Activated naive CD4-positive, alpha-beta T cell treated with anti-CD3 and anti-CD28 coated beads, Interleukin-2, amount 50 U/mL, for 24 hours (primary cell): Measurements from ENCODE around the gene NHERF2.
A peak's percentile ranks its signal among the peaks of the same experiment; 100 is the strongest.

Experiments used
- H3K27ac Mint-ChIP-seq: one replicate; pipeline ENCODE4 v1.8.0; 2021; ENCODE audit warnings: mild to moderate bottlenecking, mixed read lengths
- H3K27me3 Mint-ChIP-seq: one replicate; pipeline ENCODE4 v1.8.0; 2021; ENCODE audit warnings: mixed read lengths
- H3K36me3 Mint-ChIP-seq: one replicate; pipeline ENCODE4 v1.8.0; 2021; ENCODE audit warnings: mixed read lengths
- H3K4me1 Mint-ChIP-seq: one replicate; pipeline ENCODE4 v1.8.0; 2021; ENCODE audit warnings: mixed read lengths
- H3K4me3 Mint-ChIP-seq: one replicate; pipeline ENCODE4 v1.8.0; 2021; ENCODE audit warnings: mild to moderate bottlenecking, mixed read lengths
- H3K9me3 Mint-ChIP-seq: one replicate; pipeline ENCODE4 v1.8.0; 2021; ENCODE audit warnings: mixed read lengths

Gene NHERF2

DNA sequence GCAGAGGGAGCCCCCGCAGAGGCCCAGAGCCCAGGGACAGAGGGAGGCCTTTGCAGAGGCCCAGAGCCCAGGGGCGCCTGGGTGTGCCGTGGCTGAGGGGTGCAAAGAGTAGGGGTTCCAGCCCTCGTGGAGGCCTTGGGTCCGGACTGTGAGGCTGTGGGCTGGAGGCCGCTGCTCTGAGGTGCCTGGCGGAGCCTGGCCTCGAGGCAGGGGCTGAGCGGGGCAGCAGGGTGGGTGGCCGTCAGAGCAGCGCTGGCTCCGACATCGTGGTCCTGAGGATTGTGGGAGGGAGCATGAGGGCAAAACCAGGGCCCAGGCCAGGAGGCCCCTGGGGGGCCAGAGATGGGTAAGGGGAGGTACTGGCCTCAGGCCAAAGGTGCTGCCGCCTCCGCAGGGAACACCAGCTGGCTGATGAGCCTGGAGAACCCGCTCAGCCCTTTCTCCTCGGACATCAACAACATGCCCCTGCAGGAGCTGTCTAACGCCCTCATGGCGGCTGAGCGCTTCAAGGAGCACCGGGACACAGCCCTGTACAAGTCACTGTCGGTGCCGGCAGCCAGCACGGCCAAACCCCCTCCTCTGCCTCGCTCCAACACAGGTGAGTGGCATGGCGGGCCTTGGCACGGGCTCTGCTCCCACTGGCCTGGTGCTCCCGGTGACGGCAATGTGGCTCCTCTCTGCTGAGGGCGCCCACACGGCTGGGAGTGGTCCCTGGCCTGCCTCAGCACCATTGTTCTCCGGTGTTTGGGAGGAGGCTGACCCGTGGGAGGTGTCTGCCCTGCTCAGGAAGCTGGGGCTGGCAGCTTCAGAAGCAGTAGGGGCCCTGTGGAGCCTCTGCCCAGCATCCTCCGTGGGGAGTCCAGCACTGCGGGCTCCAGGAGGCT lies 54.7 kb downstream of the NHERF2 start:
- Mint-ChIP-seq H3K9me3 (no peaks in the 10 kb centered on the region), H3K36me3 (no peaks in the 10 kb centered on the region), H3K27ac (no peak overlapping the region), H3K4me1 (no peaks in the 10 kb centered on the region), H3K4me3 (no peak overlapping the region), H3K27me3 (no peaks in the 10 kb centered on the region)

DNA sequence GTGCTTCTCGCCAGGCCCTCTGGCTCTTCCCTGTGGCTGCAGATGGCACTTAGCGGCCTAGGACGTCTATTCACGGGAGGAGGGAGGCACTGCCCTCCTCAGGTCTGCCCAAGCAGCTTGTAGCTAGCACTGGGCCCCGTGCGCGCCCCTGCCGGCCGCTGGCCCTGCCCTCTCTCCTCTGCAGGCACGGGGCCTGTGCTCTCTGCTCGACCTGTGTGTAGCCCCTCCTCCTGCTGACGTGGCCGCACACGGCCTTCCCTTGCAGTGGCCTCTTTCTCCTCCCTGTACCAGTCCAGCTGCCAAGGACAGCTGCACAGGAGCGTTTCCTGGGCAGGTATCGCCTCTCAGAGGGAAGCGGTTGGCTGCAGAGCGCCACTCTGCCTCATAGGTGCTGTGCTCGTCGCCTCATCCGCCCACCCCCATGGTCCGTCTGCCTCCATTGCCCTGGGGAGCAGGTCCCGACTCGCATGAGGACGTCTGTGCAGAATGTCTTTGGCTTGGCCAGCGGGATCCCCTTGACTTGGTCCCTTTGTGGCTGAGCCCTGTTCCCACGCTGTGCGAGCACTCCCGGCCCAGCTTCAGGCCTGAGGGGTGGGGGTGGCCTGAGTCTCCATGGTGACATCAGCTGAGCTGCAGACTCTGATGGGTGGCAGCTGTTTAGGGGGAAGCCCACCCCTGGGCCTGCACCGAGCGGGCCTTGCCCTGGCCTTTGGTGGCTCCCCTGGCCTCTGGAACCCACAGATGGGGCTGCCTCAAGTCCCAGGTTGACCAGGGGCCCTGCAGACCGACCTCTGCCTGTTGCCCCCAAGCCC lies 55.7 kb downstream of the NHERF2 start:
- peak overlapping the region; percentile 14 for H3K27ac Mint-ChIP-seq

DNA sequence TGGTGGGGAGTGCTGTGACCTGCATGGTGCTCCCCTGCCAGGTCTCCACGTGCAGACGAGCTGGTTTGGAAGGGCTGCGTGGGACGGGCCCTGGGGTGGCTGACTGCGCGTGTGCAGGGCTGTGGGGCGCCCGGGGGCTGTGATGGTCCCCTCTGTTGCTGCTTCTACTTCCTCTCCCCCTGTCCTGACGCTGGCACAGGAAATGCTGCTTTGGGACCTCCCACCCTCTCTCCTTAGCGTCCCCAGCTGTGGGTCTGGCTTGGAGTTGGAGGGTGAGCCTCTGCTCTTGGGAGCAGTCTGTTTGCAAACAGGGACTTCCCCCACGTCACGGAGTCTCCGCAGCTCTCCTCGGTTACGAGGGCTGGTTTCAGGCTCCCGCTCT lies 56.3 kb downstream of the NHERF2 start:
- Mint-ChIP-seq H3K4me1 (no peaks in the 10 kb centered on the region), H3K9me3 (no peaks in the 10 kb centered on the region), H3K27me3 (no peaks in the 10 kb centered on the region), H3K27ac (no peak overlapping the region), H3K4me3 (no peak overlapping the region), H3K36me3 (no peaks in the 10 kb centered on the region)

More for the DNA sequence above, 55.7 kb downstream of the NHERF2 start:
- Mint-ChIP-seq H3K4me1 (no peaks in the 10 kb centered on the region), H3K4me3 (no peak overlapping the region), H3K36me3 (no peaks in the 10 kb centered on the region), H3K27me3 (no peaks in the 10 kb centered on the region), H3K9me3 (no peaks in the 10 kb centered on the region)

DNA sequence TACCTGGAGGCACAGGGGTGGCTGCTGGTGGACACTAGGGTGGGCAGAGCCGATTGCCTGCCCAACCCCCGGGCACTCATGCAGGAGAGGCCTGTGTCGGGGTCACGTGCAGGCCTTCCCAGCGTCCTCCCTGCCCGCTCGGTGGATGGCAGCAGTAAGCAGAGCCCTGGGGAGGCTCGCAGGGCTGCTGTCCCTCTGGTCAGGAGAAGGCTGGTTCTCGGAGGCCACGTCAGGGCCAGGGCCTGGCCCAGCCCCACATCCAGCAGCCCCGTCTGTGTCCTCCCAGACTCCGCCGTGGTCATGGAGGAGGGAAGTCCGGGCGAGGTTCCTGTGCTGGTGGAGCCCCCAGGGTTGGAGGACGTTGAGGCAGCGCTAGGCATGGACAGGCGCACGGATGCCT lies 56.7 kb downstream of the NHERF2 start:
- Mint-ChIP-seq H3K4me3 (no peak overlapping the region), H3K36me3 (no peaks in the 10 kb centered on the region), H3K9me3 (no peaks in the 10 kb centered on the region), H3K27ac (no peak overlapping the region), H3K27me3 (no peaks in the 10 kb centered on the region), H3K4me1 (no peaks in the 10 kb centered on the region)

DNA sequence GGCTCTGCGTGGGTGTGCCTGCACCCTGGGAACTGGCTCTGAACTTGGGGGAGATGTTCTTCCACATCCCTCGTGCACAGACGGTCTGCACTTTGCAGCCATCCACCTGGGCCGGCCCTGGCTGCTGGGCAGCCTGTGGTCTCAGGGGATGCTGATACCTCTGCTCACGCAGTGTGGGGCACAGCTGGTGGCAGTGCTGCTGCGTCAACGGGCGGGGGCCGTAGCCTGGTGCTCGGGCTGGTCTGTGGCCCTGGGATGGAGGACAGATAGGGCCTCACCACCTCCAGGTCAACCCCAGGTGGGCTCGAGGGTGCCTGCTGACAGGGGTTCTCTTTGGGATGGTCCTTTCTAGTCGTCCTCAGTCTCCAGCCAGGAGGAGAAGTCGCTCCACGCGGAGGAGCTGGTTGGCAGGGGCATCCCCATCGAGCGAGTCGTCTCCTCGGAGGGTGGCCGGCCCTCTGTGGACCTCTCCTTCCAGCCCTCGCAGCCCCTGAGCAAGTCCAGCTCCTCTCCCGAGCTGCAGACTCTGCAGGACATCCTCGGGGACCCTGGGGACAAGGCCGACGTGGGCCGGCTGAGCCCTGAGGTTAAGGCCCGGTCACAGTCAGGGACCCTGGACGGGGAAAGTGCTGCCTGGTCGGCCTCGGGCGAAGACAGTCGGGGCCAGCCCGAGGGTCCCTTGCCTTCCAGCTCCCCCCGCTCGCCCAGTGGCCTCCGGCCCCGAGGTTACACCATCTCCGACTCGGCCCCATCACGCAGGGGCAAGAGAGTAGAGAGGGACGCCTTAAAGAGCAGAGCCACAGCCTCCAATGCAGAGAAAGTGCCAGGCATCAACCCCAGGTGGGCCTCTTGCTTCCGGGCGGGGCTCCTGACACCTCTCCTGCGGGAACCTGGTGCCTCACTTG lies 57.4 kb downstream of the NHERF2 start:
- no peaks in the 10 kb centered on the region for H3K36me3 Mint-ChIP-seq
- H3K4me1 Mint-ChIP-seq = no peaks in the 10 kb centered on the region
- H3K27ac Mint-ChIP-seq = no peak overlapping the region

DNA sequence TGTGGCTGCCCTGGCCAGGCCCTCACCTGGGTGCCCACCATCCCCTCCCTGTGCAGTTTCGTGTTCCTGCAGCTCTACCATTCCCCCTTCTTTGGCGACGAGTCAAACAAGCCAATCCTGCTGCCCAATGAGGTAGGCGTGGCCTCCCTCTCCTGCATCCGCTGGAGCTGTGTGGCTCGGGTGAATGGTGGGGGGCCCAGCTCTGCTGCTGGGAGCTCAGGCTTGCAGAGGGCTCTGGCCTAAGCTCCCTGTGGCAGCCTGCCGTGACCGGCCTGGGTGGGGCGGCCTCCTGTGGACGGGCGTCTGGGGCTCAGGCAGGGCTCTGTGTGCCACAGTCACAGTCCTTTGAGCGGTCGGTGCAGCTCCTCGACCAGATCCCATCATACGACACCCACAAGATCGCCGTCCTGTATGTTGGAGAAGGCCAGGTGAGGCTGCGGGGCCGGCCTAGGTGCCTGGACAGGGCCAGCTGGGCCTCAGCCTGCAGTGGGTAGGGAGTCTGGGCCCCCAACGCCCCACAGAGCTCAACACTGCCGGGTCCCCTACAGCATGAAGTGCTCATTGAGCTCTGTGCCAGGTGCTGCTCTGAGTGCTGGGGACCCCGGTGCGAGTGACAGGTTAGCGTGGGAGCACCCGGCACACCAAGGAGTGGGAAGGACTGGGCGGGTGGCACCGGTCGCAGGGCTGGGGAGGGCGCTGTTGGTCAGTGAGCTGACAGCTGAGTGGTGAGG lies 58.4 kb downstream of the NHERF2 start:
- H3K4me3 Mint-ChIP-seq = no peak overlapping the region
- no peaks in the 10 kb centered on the region for H3K36me3 Mint-ChIP-seq
- H3K4me1 Mint-ChIP-seq = no peaks in the 10 kb centered on the region
- no peaks in the 10 kb centered on the region for H3K27me3 Mint-ChIP-seq
- H3K27ac Mint-ChIP-seq = no peak overlapping the region
- H3K9me3 Mint-ChIP-seq = no peaks in the 10 kb centered on the region

More for the DNA sequence above, 57.4 kb downstream of the NHERF2 start:
- H3K4me3 Mint-ChIP-seq = no peak overlapping the region
- H3K9me3 Mint-ChIP-seq = no peaks in the 10 kb centered on the region
- no peaks in the 10 kb centered on the region for H3K27me3 Mint-ChIP-seq

DNA sequence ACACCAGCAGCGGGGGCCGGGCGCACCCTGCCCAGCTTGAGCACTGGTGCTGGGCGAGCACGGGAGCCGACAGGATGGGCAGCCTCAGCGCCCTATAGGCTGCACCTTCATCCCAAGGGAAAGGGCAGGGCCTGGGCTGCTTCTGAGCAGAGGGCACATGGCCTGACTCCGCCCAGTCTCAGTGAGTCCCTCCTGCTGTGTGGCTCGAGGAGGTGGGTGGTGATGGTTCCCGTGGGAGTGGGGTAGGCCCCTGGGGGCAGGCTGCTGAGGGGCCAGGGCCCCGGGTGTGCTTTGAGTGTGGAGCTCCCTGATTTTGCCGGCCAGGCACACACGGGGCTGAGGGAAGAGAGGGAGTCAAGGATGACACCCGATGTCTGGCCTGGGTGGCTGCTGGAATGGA lies 59.0 kb downstream of the NHERF2 start:
- H3K4me1 Mint-ChIP-seq = no peaks in the 10 kb centered on the region

DNA sequence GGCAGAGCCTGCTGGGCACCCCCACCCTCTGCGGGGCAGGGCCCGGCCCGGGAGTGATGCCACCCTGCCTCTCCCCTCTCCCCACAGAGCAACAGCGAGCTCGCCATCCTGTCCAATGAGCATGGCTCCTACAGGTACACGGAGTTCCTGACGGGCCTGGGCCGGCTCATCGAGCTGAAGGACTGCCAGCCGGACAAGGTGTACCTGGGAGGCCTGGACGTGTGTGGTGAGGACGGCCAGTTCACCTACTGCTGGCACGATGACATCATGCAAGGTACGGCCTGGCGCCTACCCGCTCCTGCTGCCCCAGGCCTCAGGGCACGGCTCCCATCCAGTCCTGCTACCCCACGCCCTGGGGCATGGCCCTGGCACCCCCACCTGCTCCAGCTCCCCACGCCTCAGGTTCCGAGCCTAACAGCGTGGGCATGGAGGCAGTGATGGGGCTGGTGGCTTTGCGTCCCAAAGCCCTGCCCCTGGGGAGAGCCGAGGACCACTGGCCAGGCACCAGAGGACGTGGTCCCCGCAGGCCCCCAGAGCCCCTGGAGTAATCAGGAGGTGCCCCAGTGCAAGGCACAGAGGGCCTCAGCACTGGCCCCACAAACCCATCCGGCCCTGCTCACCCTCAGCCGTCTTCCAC lies 59.5 kb downstream of the NHERF2 start:
- Mint-ChIP-seq H3K36me3 (no peaks in the 10 kb centered on the region), H3K4me1 (no peaks in the 10 kb centered on the region), H3K9me3 (no peaks in the 10 kb centered on the region), H3K27me3 (no peaks in the 10 kb centered on the region), H3K4me3 (no peak overlapping the region), H3K27ac (no peak overlapping the region)

More for the DNA sequence above, 59.0 kb downstream of the NHERF2 start:
- Mint-ChIP-seq H3K27ac (no peak overlapping the region), H3K9me3 (no peaks in the 10 kb centered on the region), H3K4me3 (no peak overlapping the region), H3K36me3 (no peaks in the 10 kb centered on the region), H3K27me3 (no peaks in the 10 kb centered on the region)

DNA sequence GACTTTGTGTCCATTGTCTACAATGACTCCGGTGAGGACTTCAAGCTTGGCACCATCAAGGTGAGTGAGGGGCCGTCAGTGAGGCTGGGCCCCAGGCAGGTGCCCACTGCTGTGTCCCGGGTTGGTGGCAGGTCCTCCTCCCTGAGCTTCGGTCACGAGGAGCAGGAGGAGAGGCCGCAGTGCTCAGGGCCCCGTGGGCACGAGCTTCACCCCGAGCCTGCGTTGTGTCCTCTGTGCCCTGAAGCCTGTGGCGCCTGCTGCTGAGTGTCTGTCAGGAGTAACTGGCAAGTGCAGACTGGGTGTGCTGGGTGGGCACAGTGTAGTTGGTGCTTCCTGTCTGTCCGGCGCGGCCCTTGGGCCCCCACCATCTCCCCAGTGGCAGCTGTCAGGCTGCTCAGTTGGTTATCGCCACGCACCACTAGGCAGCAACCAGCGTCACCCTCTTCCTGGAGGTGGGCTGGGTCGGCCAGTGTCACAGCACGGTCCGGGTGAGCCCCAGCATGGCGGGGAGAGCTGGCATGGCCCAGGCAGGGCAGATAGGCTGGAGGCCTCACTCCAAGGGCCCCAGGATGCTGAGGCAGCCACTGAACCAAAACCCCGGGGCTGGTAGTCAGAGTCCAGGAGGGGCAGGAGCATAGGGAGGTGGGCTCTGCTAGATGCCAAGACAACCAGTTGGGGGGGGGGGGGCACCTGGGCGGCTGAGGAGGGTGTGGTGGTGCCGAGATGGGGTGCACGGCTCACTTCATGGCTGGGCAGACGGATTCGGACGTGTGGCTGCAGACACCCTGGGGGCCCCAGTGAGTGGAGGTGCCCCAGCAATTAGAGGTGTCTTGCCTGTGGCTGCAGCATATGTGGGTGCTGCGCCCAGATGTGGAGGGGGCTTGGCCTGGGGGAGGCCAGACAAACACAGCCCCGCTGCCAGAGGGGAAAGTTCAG lies 60.4 kb downstream of the NHERF2 start:
- Mint-ChIP-seq H3K4me3 (no peak overlapping the region), H3K27me3 (no peaks in the 10 kb centered on the region), H3K4me1 (no peaks in the 10 kb centered on the region), H3K9me3 (no peaks in the 10 kb centered on the region), H3K36me3 (no peaks in the 10 kb centered on the region), H3K27ac (no peak overlapping the region)

DNA sequence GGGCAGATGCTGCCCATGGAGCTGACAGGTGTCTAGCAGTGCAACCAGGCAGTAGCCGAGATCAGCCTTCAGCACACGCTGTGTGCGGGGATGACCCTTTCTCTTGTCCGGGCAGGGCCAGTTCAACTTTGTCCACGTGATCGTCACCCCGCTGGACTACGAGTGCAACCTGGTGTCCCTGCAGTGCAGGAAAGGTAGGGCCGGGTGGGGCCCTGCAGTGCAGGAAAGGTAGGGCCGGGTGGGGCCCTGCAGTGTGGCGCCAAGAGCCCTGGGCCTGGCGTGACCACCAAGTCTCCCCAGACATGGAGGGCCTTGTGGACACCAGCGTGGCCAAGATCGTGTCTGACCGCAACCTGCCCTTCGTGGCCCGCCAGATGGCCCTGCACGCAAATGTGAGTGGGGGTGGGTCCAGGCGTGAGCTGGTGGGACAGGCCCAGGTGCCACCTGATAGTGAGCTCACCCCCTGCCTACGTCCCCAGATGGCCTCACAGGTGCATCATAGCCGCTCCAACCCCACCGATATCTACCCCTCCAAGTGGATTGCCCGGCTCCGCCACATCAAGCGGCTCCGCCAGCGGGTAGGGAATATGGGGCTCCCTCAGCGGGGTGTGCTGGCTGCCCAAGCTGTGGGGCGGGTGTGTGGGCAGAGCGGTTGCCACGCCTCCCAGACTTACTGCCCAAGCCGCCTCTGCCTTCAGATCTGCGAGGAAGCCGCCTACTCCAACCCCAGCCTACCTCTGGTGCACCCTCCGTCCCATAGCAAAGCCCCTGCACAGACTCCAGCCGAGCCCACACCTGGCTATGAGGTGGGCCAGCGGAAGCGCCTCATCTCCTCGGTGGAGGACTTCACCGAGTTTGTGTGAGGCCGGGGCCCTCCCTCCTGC lies 61.3 kb downstream of the NHERF2 start:
- no peaks in the 10 kb centered on the region for H3K4me1 Mint-ChIP-seq
- no peaks in the 10 kb centered on the region for H3K9me3 Mint-ChIP-seq
- no peak overlapping the region for H3K4me3 Mint-ChIP-seq
- H3K27me3 Mint-ChIP-seq = no peaks in the 10 kb centered on the region
- H3K36me3 Mint-ChIP-seq = no peaks in the 10 kb centered on the region
- no peak overlapping the region for H3K27ac Mint-ChIP-seq
